ENCODE results near the gene CEMIP. TPM values are rescaled to one million over a fixed set of nuclear protein-coding genes. Genes with fewer than 3 reads are reported as not detected.

Gene CEMIP
- total RNA-seq, 4 donors from 2014 or later: 5.4 to 9.2 (median 8.7) TPM

GRCh38 chr15:80937718-80938117 is 158.5 kb downstream of the CEMIP start:
- H3K36me3 ChIP-seq: peaks cover 14% of the 10 kb centered on the region
- no peaks in the 10 kb centered on the region for H3K27me3 ChIP-seq
- H3K27ac ChIP-seq: no peak overlapping the region
- WGBS: 99% methylated on average over 12 of the region's 12 CpGs
- no peak overlapping the region for H3K4me3 ChIP-seq
- DNase-seq (ENCODE audit: low spot score in 2 of 2): no peak
- H3K4me1 ChIP-seq: peaks cover 16% of the 10 kb centered on the region
- no peaks in the 10 kb centered on the region for H3K9me3 ChIP-seq
- TF ChIP-seq POLR2AphosphoS5 (IDR thresholded peaks at IDR 0.05) (no peak), EP300 (IDR thresholded peaks at IDR 0.05) (no peak), POLR2A (IDR thresholded peaks at IDR 0.05) (no peak), CTCF (IDR thresholded peaks at IDR 0.05) (no peak)

- H3K4me3 ChIP-seq: no peak overlapping the region
Observed at GRCh38 chr15:80939216-80939615, 160.0 kb downstream of the CEMIP start.

GRCh38 chr15:80940331-80940730 is 161.2 kb downstream of the CEMIP start:
- DNase-seq (ENCODE audit: low spot score in 2 of 2): peak in 1 of 2 donors; percentile 57
- H3K4me1 ChIP-seq: peaks cover 25% of the 10 kb centered on the region
- H3K27ac ChIP-seq: no peak overlapping the region
- no peak overlapping the region for H3K4me3 ChIP-seq
- H3K27me3 ChIP-seq: no peaks in the 10 kb centered on the region
- 100% methylated on average over 3 of the region's 4 CpGs for WGBS
- peaks cover 21% of the 10 kb centered on the region for H3K36me3 ChIP-seq
- no peaks in the 10 kb centered on the region for H3K9me3 ChIP-seq
- TF ChIP-seq CTCF (IDR thresholded peaks at IDR 0.05) (no peak), EP300 (IDR thresholded peaks at IDR 0.05) (no peak), POLR2A (IDR thresholded peaks at IDR 0.05) (no peak), POLR2AphosphoS5 (IDR thresholded peaks at IDR 0.05) (no peak)

More at GRCh38 chr15:80939216-80939615, 160.0 kb downstream of the CEMIP start:
- Histone ChIP-seq H3K36me3 (peaks cover 14% of the 10 kb centered on the region), H3K9me3 (no peaks in the 10 kb centered on the region), H3K27ac (no peak overlapping the region), H3K4me1 (peaks cover 28% of the 10 kb centered on the region), H3K27me3 (no peaks in the 10 kb centered on the region)
- TF ChIP-seq POLR2A (IDR thresholded peaks at IDR 0.05): no peak
- TF ChIP-seq EP300 (IDR thresholded peaks at IDR 0.05): no peak
- TF ChIP-seq CTCF (IDR thresholded peaks at IDR 0.05): no peak
- TF ChIP-seq POLR2AphosphoS5 (IDR thresholded peaks at IDR 0.05): no peak
- peak in 1 of 2 donors; percentile 45 for DNase-seq (ENCODE audit: low spot score in 2 of 2)
- 96% methylated on average over 3 of the region's 3 CpGs for WGBS

GRCh38 chr15:80940851-80941250 is 161.7 kb downstream of the CEMIP start:
- Histone ChIP-seq H3K4me3 (no peak overlapping the region), H3K27ac (no peak overlapping the region), H3K27me3 (no peaks in the 10 kb centered on the region), H3K4me1 (peaks cover 25% of the 10 kb centered on the region), H3K9me3 (no peaks in the 10 kb centered on the region), H3K36me3 (peaks cover 23% of the 10 kb centered on the region)
- 93% methylated on average over 5 of the region's 6 CpGs for WGBS
- DNase-seq (ENCODE audit: low spot score in 2 of 2): peak in 1 of 2 donors; percentile 66
- TF ChIP-seq POLR2A (IDR thresholded peaks at IDR 0.05) (no peak), POLR2AphosphoS5 (IDR thresholded peaks at IDR 0.05) (no peak), EP300 (IDR thresholded peaks at IDR 0.05) (no peak), CTCF (IDR thresholded peaks at IDR 0.05) (no peak)

GRCh38 chr15:80942266-80942665 is 163.1 kb downstream of the CEMIP start:
- Histone ChIP-seq H3K27me3 (no peaks in the 10 kb centered on the region), H3K4me3 (no peak overlapping the region), H3K9me3 (no peaks in the 10 kb centered on the region), H3K27ac (no peak overlapping the region), H3K36me3 (peaks cover 35% of the 10 kb centered on the region), H3K4me1 (peaks cover 25% of the 10 kb centered on the region)
- WGBS: 59% methylated on average over 7 of the region's 7 CpGs
- peak in 1 of 2 donors; percentile 45 for DNase-seq (ENCODE audit: low spot score in 2 of 2)
- TF ChIP-seq POLR2A (IDR thresholded peaks at IDR 0.05) (no peak), EP300 (IDR thresholded peaks at IDR 0.05) (no peak), POLR2AphosphoS5 (IDR thresholded peaks at IDR 0.05) (no peak), CTCF (IDR thresholded peaks at IDR 0.05) (no peak)
